Ishikawa (cell line): ENCODE results near the gene DHPS.

Experiments used
- CEBPB ChIP-seq: IDR thresholded peaks from 2 replicates; pipeline ENCODE4 v1.6.1; 2012
- CREB1 ChIP-seq: IDR thresholded peaks from 2 replicates; pipeline ENCODE4 v1.6.1; 2012; ENCODE audit warnings: low read depth
- EGR1 ChIP-seq: IDR thresholded peaks from 2 replicates; pipeline ENCODE4 v1.6.1; 2012
- EP300 ChIP-seq: IDR thresholded peaks from 2 replicates; pipeline ENCODE4 v1.6.1; 2012; ENCODE audit warnings: borderline replicate concordance
- FOXM1 ChIP-seq: IDR thresholded peaks from 2 replicates; pipeline ENCODE4 v1.6.1; 2012; ENCODE audit warnings: low read depth, borderline replicate concordance
- MAX ChIP-seq: IDR thresholded peaks from 2 replicates; pipeline ENCODE4 v1.6.1; 2012
- NFIC ChIP-seq: IDR thresholded peaks from 2 replicates; pipeline ENCODE4 v1.6.1; 2012
- RAD21 ChIP-seq: IDR thresholded peaks from 2 replicates; pipeline ENCODE4 v1.6.1; 2012; ENCODE audit warnings: low read depth
- REST ChIP-seq: IDR thresholded peaks from 2 replicates; pipeline ENCODE4 v1.6.1; 2012; ENCODE audit warnings: low read depth, mild to moderate bottlenecking
- TAF1 ChIP-seq: IDR thresholded peaks from 2 replicates; pipeline ENCODE4 v1.6.1; 2012; ENCODE audit warnings: low read depth, mild to moderate bottlenecking
- TCF12 ChIP-seq: IDR thresholded peaks from 2 replicates; pipeline ENCODE4 v1.6.1; 2012; ENCODE audit warnings: low read depth
- TEAD4 ChIP-seq: IDR thresholded peaks from 2 replicates; pipeline ENCODE4 v1.6.1; 2012
- USF1 ChIP-seq: IDR thresholded peaks from 2 replicates; pipeline ENCODE4 v1.6.1; 2012
- YY1 ChIP-seq: IDR thresholded peaks from 2 replicates; pipeline ENCODE4 v1.6.1; 2012; ENCODE audit warnings: low read depth
- ZBTB7A ChIP-seq: IDR thresholded peaks from 2 replicates; pipeline ENCODE4 v1.6.1; 2012; ENCODE audit warnings: low read depth

Gene DHPS

GRCh38 chr19:12681074-12681987 lies at the start of gene DHPS:
Gene DHPS (minus strand): TSS chr19:12681880. CDS start chr19:12681766, 114 bp downstream.
- TF ChIP-seq CREB1: peak; percentile 28; the same call in 1 of the 2 replicates
- TF ChIP-seq EGR1: 0 out of 2 replicates have a peak, but pooled peaks have one; percentile 45
- no peak for TF ChIP-seq ZBTB7A
- TF ChIP-seq MAX: peak; percentile 80
- TF ChIP-seq USF1: peak; percentile 95
- TF ChIP-seq RAD21: no peak
- no peak; the same call in 1 of the 2 replicates for TF ChIP-seq FOXM1
- peak; percentile 95 for TF ChIP-seq YY1
- peak; percentile 28; the same call in 1 of the 2 replicates for TF ChIP-seq EP300
- TF ChIP-seq TAF1: peak; percentile 63
- no peak for TF ChIP-seq REST
- peak; percentile 84 for TF ChIP-seq CEBPB
- TF ChIP-seq TCF12: 0 out of 2 replicates have a peak, but pooled peaks have one; percentile 31

GRCh38 chr19:12731337-12731736 lies 49.7 kb upstream of the DHPS start:
- TF ChIP-seq REST (no peak), EP300 (no peak), TCF12 (no peak), NFIC (no peak), RAD21 (no peak), TEAD4 (no peak), USF1 (no peak), YY1 (no peak), EGR1 (no peak), TAF1 (no peak), CEBPB (no peak), FOXM1 (no peak), ZBTB7A (no peak), CREB1 (no peak), MAX (no peak)

GRCh38 chr19:12730064-12730463 lies 48.4 kb upstream of the DHPS start:
- TF ChIP-seq ZBTB7A: no peak
- no peak for TF ChIP-seq RAD21
- no peak for TF ChIP-seq FOXM1
- TF ChIP-seq REST: no peak
- no peak for TF ChIP-seq TAF1

- TF ChIP-seq RAD21 (no peak), ZBTB7A (no peak), YY1 (no peak), MAX (no peak), USF1 (no peak), EGR1 (no peak), CREB1 (no peak), FOXM1 (no peak), REST (no peak), TCF12 (no peak), CEBPB (no peak), TEAD4 (no peak), TAF1 (no peak), NFIC (no peak), EP300 (no peak)
These were observed 46.2 kb upstream of the DHPS start for GRCh38 chr19:12727745-12728433.
